ENCODE data around the gene PHACTR3.

- TF ChIP-seq POLR2A (IDR thresholded peaks at IDR 0.05; ENCODE audit: low read depth, low read length) = no peak
- no peak for TF ChIP-seq POLR2AphosphoS5 (IDR thresholded peaks at IDR 0.05; ENCODE audit: insufficient read depth, low read depth, low read length)
- TF ChIP-seq CTCF (IDR thresholded peaks at IDR 0.05; ENCODE audit: extremely low read depth in 1 of 2, insufficient read depth in 1 of 2, low read depth in 1 of 2, low read length in 2 of 2) = no peak
Measured at GRCh38 chr20:59665656-59666555, 61.6 kb downstream of the PHACTR3 start.
